WERI-Rb-1 (cell line): Measurements from ENCODE around the gene NEK1.
"Not testable (repeated sequence)": the region's sequence is repeated elsewhere in the genome, so short reads cannot be mapped to it uniquely, and the experiment has no call there.

Source experiments
- DNase-seq: peaks from one replicate; pipeline ENCODE4 v3.0.0-alpha.2; 2020
- H3K27ac ChIP-seq: fragments of 250-450 bp; sonication (Bioruptor Pico); 2 replicates; pipeline ENCODE4 v1.5.1; 2020; ENCODE audit warnings: mild to moderate bottlenecking, moderate library complexity
- H3K27me3 ChIP-seq: fragments of 250-450 bp; sonication (Bioruptor Pico); 2 replicates; pipeline ENCODE4 v1.5.1; 2021; ENCODE audit warnings: mild to moderate bottlenecking, low read depth, moderate library complexity; ENCODE audit not compliant: insufficient read depth, severe bottlenecking
- H3K36me3 ChIP-seq: fragments of 250-450 bp; sonication (Bioruptor Pico); 2 replicates; pipeline ENCODE4 v1.5.1; 2020; ENCODE audit warnings: mild to moderate bottlenecking, moderate library complexity
- H3K4me3 ChIP-seq: 2 replicates; pipeline ENCODE4 v1.5.1; 2011; ENCODE audit warnings: low read depth, mild to moderate bottlenecking, control low read depth, low read length
- H3K9me3 ChIP-seq: fragments of 250-450 bp; sonication (Bioruptor Pico); 2 replicates; pipeline ENCODE4 v1.5.1; 2021; ENCODE audit warnings: mild to moderate bottlenecking, moderate library complexity; ENCODE audit not compliant: severe bottlenecking
- TF ChIP-seq, protein P1 (sequence below): IDR thresholded peaks from 2 replicates; pipeline ENCODE4 v1.5.1; 2011; ENCODE audit warnings: low read depth, mild to moderate bottlenecking, control low read depth, inconsistent platforms, low read length

NEK1 gene

GRCh38 chr4:169484485-169484884 is 127.9 kb downstream of the NEK1 start:
- Histone ChIP-seq H3K4me3 (no peak overlapping the region), H3K36me3 (no peaks in the 10 kb centered on the region), H3K27me3 (no peaks in the 10 kb centered on the region), H3K27ac (no peak overlapping the region), H3K9me3 (no peaks in the 10 kb centered on the region)
- TF ChIP-seq, protein P1, sequence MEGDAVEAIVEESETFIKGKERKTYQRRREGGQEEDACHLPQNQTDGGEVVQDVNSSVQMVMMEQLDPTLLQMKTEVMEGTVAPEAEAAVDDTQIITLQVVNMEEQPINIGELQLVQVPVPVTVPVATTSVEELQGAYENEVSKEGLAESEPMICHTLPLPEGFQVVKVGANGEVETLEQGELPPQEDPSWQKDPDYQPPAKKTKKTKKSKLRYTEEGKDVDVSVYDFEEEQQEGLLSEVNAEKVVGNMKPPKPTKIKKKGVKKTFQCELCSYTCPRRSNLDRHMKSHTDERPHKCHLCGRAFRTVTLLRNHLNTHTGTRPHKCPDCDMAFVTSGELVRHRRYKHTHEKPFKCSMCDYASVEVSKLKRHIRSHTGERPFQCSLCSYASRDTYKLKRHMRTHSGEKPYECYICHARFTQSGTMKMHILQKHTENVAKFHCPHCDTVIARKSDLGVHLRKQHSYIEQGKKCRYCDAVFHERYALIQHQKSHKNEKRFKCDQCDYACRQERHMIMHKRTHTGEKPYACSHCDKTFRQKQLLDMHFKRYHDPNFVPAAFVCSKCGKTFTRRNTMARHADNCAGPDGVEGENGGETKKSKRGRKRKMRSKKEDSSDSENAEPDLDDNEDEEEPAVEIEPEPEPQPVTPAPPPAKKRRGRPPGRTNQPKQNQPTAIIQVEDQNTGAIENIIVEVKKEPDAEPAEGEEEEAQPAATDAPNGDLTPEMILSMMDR: no peak
- DNase-seq: no peak

- H3K27me3 ChIP-seq: no peaks in the 10 kb centered on the region
- TF ChIP-seq, protein P1: no peak
- no peaks in the 10 kb centered on the region for H3K9me3 ChIP-seq
- no peak for DNase-seq
- no peak overlapping the region for H3K4me3 ChIP-seq
- no peak overlapping the region for H3K27ac ChIP-seq
- H3K36me3 ChIP-seq: no peaks in the 10 kb centered on the region; the same call in none of the 2 replicates
Measured at GRCh38 chr4:169464080-169464479, 148.3 kb downstream of the NEK1 start.

DNA sequence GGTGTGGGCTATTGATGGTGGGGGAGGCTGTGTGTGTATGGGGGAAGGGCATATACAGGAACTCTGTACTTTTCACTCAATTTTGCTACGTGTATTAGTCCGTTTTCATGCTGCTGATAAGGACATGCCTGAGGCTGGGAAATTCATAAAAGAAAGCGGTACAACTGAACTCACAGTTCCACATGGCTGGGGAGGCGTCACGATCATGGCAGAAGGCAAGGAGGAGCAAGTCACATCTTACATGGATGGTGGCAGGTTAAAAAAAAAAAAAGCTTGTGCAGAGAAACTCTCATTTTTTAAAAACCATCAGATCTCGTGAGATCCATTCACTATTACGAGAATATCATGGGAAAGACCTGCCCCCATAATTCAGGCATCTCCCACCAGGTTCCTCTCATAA is 152.3 kb downstream of the NEK1 start:
- Histone ChIP-seq H3K36me3 (no peaks in the 10 kb centered on the region; the same call in none of the 2 replicates), H3K27ac (no peak overlapping the region), H3K27me3 (no peaks in the 10 kb centered on the region), H3K4me3 (no peak overlapping the region), H3K9me3 (no peaks in the 10 kb centered on the region)
- TF ChIP-seq, protein P1: no peak
- DNase-seq: no peak

GRCh38 chr4:169458575-169458974 is 153.8 kb downstream of the NEK1 start:
- Histone ChIP-seq H3K27ac (no peak overlapping the region), H3K4me3 (no peak overlapping the region), H3K27me3 (no peaks in the 10 kb centered on the region), H3K9me3 (peaks cover 4% of the 10 kb centered on the region), H3K36me3 (no peaks in the 10 kb centered on the region; the same call in none of the 2 replicates)
- TF ChIP-seq, protein P1: no peak
- no peak for DNase-seq

DNA sequence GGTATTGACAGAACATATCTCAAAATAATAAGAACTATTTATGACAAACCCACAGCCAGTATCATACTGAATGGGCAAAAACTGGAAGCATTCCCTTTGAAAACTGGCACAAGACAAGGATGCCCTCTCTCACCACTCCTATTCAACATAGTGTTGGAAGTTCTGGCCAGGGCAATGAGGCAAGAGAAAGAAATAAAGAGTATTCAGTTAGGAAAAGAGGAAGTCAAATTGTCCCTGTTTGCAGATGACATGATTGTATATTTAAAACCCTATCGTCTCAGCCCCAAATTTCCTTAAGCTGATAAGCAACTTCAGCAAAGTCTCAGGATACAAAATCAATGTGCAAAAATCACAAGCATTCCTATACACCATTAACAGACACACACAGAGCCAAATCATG is 159.7 kb downstream of the NEK1 start:
- H3K36me3 ChIP-seq, H3K27ac ChIP-seq, H3K27me3 ChIP-seq, H3K9me3 ChIP-seq, H3K4me3 ChIP-seq, DNase-seq: not testable (repeated sequence)

GRCh38 chr4:169448935-169449334 is 163.4 kb downstream of the NEK1 start:
- H3K9me3 ChIP-seq, DNase-seq: not testable (repeated sequence)

DNA sequence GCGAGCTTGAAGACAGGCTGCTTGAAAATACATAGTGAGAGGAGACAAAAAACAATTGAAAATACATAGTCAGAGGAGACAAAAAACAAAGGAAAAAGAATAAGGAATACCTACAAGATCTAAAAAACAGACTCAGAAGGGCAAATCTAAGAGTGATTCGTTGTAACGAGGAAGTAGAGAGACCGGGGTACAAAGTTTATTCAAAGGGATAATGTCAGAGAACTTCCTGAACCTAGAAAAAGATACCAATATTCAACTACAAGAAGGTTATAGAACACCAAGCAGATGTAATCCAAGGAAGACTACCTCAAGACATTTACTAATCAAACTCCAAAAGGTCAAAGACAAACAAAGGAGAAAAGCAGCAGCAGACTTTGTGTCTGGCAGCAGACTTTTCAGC is 165.6 kb downstream of the NEK1 start:
- H3K27ac ChIP-seq: no peak overlapping the region
- no peaks in the 10 kb centered on the region for H3K36me3 ChIP-seq
- H3K4me3 ChIP-seq: no peak overlapping the region
- no peak for DNase-seq
- no peaks in the 10 kb centered on the region for H3K27me3 ChIP-seq
- TF ChIP-seq, protein P1: no peak
- H3K9me3 ChIP-seq: no peaks in the 10 kb centered on the region

More at GRCh38 chr4:169448935-169449334, 163.4 kb downstream of the NEK1 start:
- not testable (repeated sequence) for H3K27ac ChIP-seq, H3K4me3 ChIP-seq, H3K36me3 ChIP-seq, H3K27me3 ChIP-seq
